A673 (cell line): Measurements from ENCODE around the gene VAPB. TPM values are rescaled to one million over a fixed set of nuclear protein-coding genes. Genes with fewer than 3 reads are reported as not detected.

Experiments
- BruUV-seq: library from RNA; stranded (reverse); fragments of 400-500 nt; replicated peaks from 2 replicates; lab custom pipeline; 2021; lab: Mats Ljungman, UMichigan
- CTCF ChIA-PET: fragments of 300-600 bp; sonication (Branson Sonifier 250); formaldehyde crosslinking; loops from one replicate; lab custom pipeline; 2022; ENCODE audit warnings: antibody characterized with exemption; lab: Charles Lee
- POLR2A ChIA-PET: fragments of 300-600 bp; sonication (Branson Sonifier 250); formaldehyde crosslinking; loops from one replicate; lab custom pipeline; 2022; ENCODE audit warnings: antibody characterized with exemption; ENCODE audit not compliant: low non-redundant PET; lab: Charles Lee
- DNase-seq: peaks from one replicate; pipeline ENCODE4 v3.0.0-alpha.2; 2015; ENCODE audit warnings: low spot score
- H3K27ac ChIP-seq: fragments of 200-600 bp; sonication (generic); 2 replicates; pipeline ENCODE4 v1.5.1; 2016; ENCODE audit warnings: mixed run types, low read depth, mild to moderate bottlenecking, mixed read lengths, antibody characterized with exemption, low read length; ENCODE audit not compliant: poor library complexity, severe bottlenecking
- H3K27me3 ChIP-seq: fragments of 200-600 bp; sonication (generic); replicated peaks from 2 replicates; pipeline ENCODE4 v1.6.1; 2017; ENCODE audit warnings: mixed run types, low read depth, mild to moderate bottlenecking, mixed read lengths, antibody characterized with exemption, low read length; ENCODE audit not compliant: insufficient read depth, poor library complexity
- H3K36me3 ChIP-seq: fragments of 200-600 bp; sonication (generic); 2 replicates; pipeline ENCODE4 v1.6.1; 2016; ENCODE audit warnings: mixed run types, mild to moderate bottlenecking, mixed read lengths, antibody characterized with exemption, low read length; ENCODE audit not compliant: insufficient read depth, poor library complexity, severe bottlenecking
- H3K4me1 ChIP-seq: fragments of 200-600 bp; sonication (generic); 2 replicates; pipeline ENCODE4 v1.6.1; 2017; ENCODE audit warnings: mixed run types, mild to moderate bottlenecking, mixed read lengths, antibody characterized with exemption, low read length; ENCODE audit not compliant: insufficient read depth, poor library complexity, severe bottlenecking
- H3K4me3 ChIP-seq: fragments of 200-600 bp; sonication (generic); 2 replicates; pipeline ENCODE4 v1.5.1; 2016; ENCODE audit warnings: low read depth, mixed run types, mild to moderate bottlenecking, mixed read lengths, low read length; ENCODE audit not compliant: poor library complexity, severe bottlenecking
- H3K9me3 ChIP-seq: fragments of 200-600 bp; sonication (generic); 2 replicates; pipeline ENCODE4 v1.6.1; 2016; ENCODE audit warnings: mixed run types, low read depth, mild to moderate bottlenecking, mixed read lengths, antibody characterized with exemption, low read length; ENCODE audit not compliant: poor library complexity, severe bottlenecking
- EZH2 ChIP-seq: fragments of 200-600 bp; sonication (generic); IDR thresholded peaks from 2 replicates; pipeline ENCODE4 v1.6.1; 2017; ENCODE audit warnings: borderline replicate concordance, low read depth, mild to moderate bottlenecking, mixed read lengths, antibody characterized with exemption, low read length; ENCODE audit not compliant: poor library complexity, severe bottlenecking
- intact Hi-C: fragments of 100-400 bp; cut with micrococcal nuclease; formaldehyde crosslinking; loops from one replicate; pipeline ENCODE4 v1.10.0; 2022; ENCODE audit not compliant: unreplicated experiment
- total RNA-seq: library from RNA; stranded (reverse); gene quantifications from 2 replicates; pipeline ENCODE4 v1.2.3, GENCODE V29; 2021
- TF ChIP-seq, protein P1 (sequence below): fragments of 300-800, 200-600 bp; sonication (generic); conservative IDR thresholded peaks from 2 replicates; pipeline ENCODE4 v1.5.1; 2017; ENCODE audit warnings: low read depth, mild to moderate bottlenecking, antibody characterized with exemption, low read length, moderate library complexity, mixed read lengths

VAPB gene
- total RNA-seq, 1 experiment from 2014 or later: 60.9 TPM

DNA sequence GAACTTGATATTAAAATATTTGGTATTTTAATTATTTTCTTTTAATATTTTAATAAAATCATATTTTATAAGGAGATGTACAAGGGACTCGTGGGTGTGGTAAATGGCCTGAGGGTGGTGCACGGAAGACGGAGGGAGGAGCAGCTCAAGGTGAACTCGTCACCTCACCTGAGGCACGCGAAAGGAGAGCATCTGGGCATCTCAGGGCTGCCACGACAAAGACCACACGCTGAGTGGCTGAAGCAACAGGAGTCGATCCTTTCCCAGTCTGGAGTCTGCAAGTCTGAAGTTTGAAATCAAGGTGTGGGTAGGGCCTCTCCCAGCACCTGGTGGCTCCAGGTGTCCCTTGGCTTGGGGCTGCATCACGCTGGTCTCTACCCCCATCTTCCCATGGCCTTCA lies 86.4 kb downstream of the VAPB start:
- POLR2A ChIA-PET: no interaction called here
- Histone ChIP-seq H3K4me1 (no peaks in the 10 kb centered on the region), H3K36me3 (no peaks in the 10 kb centered on the region), H3K27ac (no peak overlapping the region), H3K4me3 (no peak overlapping the region), H3K9me3 (peaks cover 8% of the 10 kb centered on the region), H3K27me3 (no peaks in the 10 kb centered on the region)
- CTCF ChIA-PET: no interaction called here
- intact Hi-C loops: no loop called here
- no peak for DNase-seq
- BruUV-seq: no TSS peak
- TF ChIP-seq, protein P1, sequence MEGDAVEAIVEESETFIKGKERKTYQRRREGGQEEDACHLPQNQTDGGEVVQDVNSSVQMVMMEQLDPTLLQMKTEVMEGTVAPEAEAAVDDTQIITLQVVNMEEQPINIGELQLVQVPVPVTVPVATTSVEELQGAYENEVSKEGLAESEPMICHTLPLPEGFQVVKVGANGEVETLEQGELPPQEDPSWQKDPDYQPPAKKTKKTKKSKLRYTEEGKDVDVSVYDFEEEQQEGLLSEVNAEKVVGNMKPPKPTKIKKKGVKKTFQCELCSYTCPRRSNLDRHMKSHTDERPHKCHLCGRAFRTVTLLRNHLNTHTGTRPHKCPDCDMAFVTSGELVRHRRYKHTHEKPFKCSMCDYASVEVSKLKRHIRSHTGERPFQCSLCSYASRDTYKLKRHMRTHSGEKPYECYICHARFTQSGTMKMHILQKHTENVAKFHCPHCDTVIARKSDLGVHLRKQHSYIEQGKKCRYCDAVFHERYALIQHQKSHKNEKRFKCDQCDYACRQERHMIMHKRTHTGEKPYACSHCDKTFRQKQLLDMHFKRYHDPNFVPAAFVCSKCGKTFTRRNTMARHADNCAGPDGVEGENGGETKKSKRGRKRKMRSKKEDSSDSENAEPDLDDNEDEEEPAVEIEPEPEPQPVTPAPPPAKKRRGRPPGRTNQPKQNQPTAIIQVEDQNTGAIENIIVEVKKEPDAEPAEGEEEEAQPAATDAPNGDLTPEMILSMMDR: no peak

DNA sequence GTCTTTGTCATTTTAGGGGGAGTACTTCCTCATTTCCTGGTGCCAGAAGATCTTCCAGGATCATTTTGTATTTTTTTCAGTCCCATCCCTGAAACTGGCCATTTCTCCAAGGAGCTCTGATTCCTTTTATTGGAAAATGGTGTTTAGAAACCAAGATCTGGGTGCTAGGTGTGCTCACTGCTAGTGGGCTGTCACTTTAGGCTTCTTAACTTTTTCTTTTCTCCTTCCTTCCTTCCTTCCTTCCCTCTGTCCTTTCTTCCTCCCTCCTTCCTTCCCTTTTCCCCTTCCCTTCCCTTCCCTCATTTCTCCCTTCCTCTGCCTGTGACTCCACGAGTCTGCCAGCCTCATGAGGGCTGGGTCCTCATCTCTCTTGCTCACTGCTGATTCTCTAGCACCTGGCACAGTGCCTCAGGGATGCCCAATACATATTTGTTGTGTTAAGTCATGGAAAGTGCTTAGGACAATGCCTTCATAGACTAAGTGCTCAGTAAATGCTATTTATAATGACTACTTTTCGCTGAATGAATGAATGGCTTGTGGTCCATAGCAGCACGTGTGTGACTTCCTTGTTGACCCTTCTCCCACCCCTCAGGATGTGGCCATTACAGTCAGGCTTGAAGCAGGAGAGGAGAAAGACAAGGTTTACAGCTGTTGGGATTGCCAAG lies 89.2 kb downstream of the VAPB start:
- Histone ChIP-seq H3K36me3 (no peaks in the 10 kb centered on the region), H3K4me1 (no peaks in the 10 kb centered on the region), H3K27me3 (no peaks in the 10 kb centered on the region), H3K27ac (no peak overlapping the region), H3K9me3 (peaks cover 8% of the 10 kb centered on the region), H3K4me3 (no peak overlapping the region)
- CTCF ChIA-PET: no interaction called here
- intact Hi-C loops: no loop called here
- POLR2A ChIA-PET: no interaction called here
- DNase-seq: no peak
- BruUV-seq: no TSS peak
- TF ChIP-seq, protein P1: no peak
- TF ChIP-seq EZH2: no peak

DNA sequence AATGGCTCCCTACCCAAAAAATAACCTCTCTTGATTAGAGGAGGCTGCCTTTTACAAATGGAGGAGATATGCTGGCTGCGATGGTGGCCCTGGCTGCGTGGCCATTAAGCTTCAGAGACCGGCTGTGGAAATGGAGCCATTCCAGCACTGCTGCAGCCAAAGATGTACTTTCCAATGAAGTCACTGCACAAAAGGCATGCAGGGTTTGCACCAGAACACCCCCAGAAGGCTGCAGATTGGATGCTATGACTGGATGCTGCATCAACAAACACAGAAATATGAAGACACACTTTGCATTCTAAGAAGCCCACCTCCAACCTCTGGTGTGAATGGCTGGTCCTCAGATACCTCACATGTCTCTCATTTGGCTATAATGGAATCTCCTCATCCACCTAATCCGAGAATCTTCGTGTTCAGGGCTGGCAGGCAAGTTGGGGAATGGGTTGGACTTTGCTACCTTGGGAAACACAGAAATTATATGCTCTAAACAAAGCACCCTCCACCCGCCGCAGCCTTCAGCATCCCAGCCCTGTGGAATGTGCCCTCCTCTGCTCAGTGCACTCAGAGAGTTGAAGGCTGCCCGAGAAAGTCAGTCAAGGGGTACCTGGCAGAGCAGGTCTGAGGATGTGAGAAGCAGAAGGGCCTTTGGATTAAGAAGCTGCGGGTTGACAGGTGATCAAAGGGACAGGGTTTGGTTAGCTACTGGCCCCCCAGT lies 90.9 kb downstream of the VAPB start:
- intact Hi-C loops: loop anchor here (5.0 kb wide), 2 partner anchors 172 to 372 kb away; partner anchors contain the start of genes GNAS, GNAS-AS1 and STX16
- Histone ChIP-seq H3K4me1 (no peaks in the 10 kb centered on the region), H3K9me3 (peaks cover 8% of the 10 kb centered on the region), H3K27me3 (no peaks in the 10 kb centered on the region), H3K27ac (no peak overlapping the region), H3K4me3 (no peak overlapping the region), H3K36me3 (no peaks in the 10 kb centered on the region)
- TF ChIP-seq, protein P1: no peak
- TF ChIP-seq EZH2: no peak
- no peak for DNase-seq
- POLR2A ChIA-PET: no interaction called here
- CTCF ChIA-PET: no interaction called here
- no TSS peak for BruUV-seq
